GM23248 (cell line): ENCODE measurements around the gene ZNF223. TPM values are rescaled to one million over a fixed set of nuclear protein-coding genes. Genes with fewer than 3 reads are reported as not detected.

Source experiments
- DNase-seq: peaks from one replicate; pipeline ENCODE4 v3.0.0-alpha.2; 2015
- H2AFZ ChIP-seq: fragments of 200-600 bp; sonication (generic); 2 replicates; pipeline ENCODE4 v1.6.1; 2016; ENCODE audit warnings: antibody characterized with exemption
- H3F3A ChIP-seq: fragments of 200-600 bp; sonication (generic); 2 replicates; pipeline ENCODE4 v1.6.1; 2016; ENCODE audit warnings: mild to moderate bottlenecking, antibody characterized with exemption, mixed run types; ENCODE audit not compliant: insufficient read depth
- H3K27ac ChIP-seq: fragments of 200-600 bp; sonication (generic); 2 replicates; pipeline ENCODE4 v1.5.1; 2016; ENCODE audit warnings: mild to moderate bottlenecking
- H3K27me3 ChIP-seq: fragments of 200-600 bp; sonication (generic); replicated peaks from 2 replicates; pipeline ENCODE4 v1.6.1; 2016; ENCODE audit warnings: mild to moderate bottlenecking; ENCODE audit not compliant: insufficient read depth
- H3K36me3 ChIP-seq: fragments of 200-600 bp; sonication (generic); 2 replicates; pipeline ENCODE4 v1.6.1; 2016; ENCODE audit warnings: low read depth, mild to moderate bottlenecking
- H3K4me1 ChIP-seq: fragments of 200-600 bp; sonication (generic); 2 replicates; pipeline ENCODE4 v1.6.1; 2016; ENCODE audit warnings: mild to moderate bottlenecking; ENCODE audit not compliant: insufficient read depth
- H3K4me2 ChIP-seq: fragments of 200-600 bp; sonication (generic); one replicate; pipeline ENCODE4 v1.6.1; 2016; ENCODE audit warnings: mild to moderate bottlenecking; ENCODE audit not compliant: unreplicated experiment
- H3K4me3 ChIP-seq: fragments of 200-600 bp; sonication (generic); 2 replicates; pipeline ENCODE4 v1.5.1; 2016; ENCODE audit warnings: mild to moderate bottlenecking
- H3K79me2 ChIP-seq: fragments of 200-600 bp; sonication (generic); 2 replicates; pipeline ENCODE4 v1.6.1; 2016; ENCODE audit warnings: mild to moderate bottlenecking; ENCODE audit not compliant: insufficient read depth
- H3K9ac ChIP-seq: fragments of 200-600 bp; sonication (generic); 2 replicates; pipeline ENCODE4 v1.6.1; 2016; ENCODE audit warnings: mild to moderate bottlenecking
- H3K9me2 ChIP-seq: fragments of 200-600 bp; sonication (generic); 2 replicates; pipeline ENCODE4 v1.6.1; 2016; ENCODE audit warnings: mixed run types, mild to moderate bottlenecking, moderate library complexity; ENCODE audit not compliant: insufficient read depth
- H3K9me3 ChIP-seq: fragments of 200-600 bp; sonication (generic); one replicate; pipeline ENCODE4 v1.6.1; 2017; ENCODE audit warnings: low read depth
- H4K20me1 ChIP-seq: fragments of 200-600 bp; sonication (generic); 2 replicates; pipeline ENCODE4 v1.6.0; 2016; ENCODE audit not compliant: insufficient read depth
- EZH2 ChIP-seq: fragments of 200-600 bp; sonication (generic); IDR thresholded peaks from 2 replicates; pipeline ENCODE4 v1.6.1; 2018; ENCODE audit warnings: antibody characterized with exemption, mild to moderate bottlenecking; ENCODE audit not compliant: insufficient read depth, poor library complexity, severe bottlenecking
- EZH2phosphoT487 ChIP-seq: fragments of 200-600 bp; sonication (generic); IDR thresholded peaks from 2 replicates; pipeline ENCODE4 v1.6.1; 2018; ENCODE audit warnings: antibody characterized with exemption, moderate library complexity, mild to moderate bottlenecking, low read depth; ENCODE audit not compliant: insufficient read depth
- WGBS, 2 experiments: methylation state at CpG; one replicate each; pipeline ENCODE4 v1.1.6; 2015 to 2017; ENCODE audit warnings: low lambda C conversion rate in 2 of 2, low coverage in 1 of 2; ENCODE audit errors: missing lambda C conversion rate in 2 of 2; 5-methylcytosine and 5-hydroxymethylcytosine counted together
- in situ Hi-C: fragments of 300-500 bp; cut with MboI; formaldehyde crosslinking; loops from 2 replicates; pipeline ENCODE4 v1.15.0; 2020
- polyA plus RNA-seq: library from polyadenylated mRNA; unstranded; fragments of >200 nt; fragmentation: Nextera tagmentation; extraction: Ambion mirVana; gene quantifications from 2 replicates; pipeline ENCODE4 v1.2.1, GENCODE V29; 2016
- total RNA-seq: library from RNA; depleted of rRNA; stranded (reverse); fragments of >200 nt; shearing (Covaris generic); gene quantifications from 2 replicates; pipeline ENCODE4 v1.2.3, GENCODE V29; 2014

ZNF223 gene
- total and polyA plus RNA-seq, 2 experiments from 2014 or later, result 2.8 to 3.5 TPM

GRCh38 chr19:44005973-44006372, 45.9 kb upstream of the ZNF223 start:
- Histone ChIP-seq H2AFZ (no peak overlapping the region), H4K20me1 (no peaks in the 10 kb centered on the region), H3K27ac (no peak overlapping the region), H3K9ac (no peak overlapping the region), H3K9me3 (no peaks in the 10 kb centered on the region), H3K4me1 (peaks cover 9% of the 10 kb centered on the region; the same call in 1 of the 2 replicates), H3K4me3 (no peak overlapping the region), H3K9me2 (no peaks in the 10 kb centered on the region), H3K36me3 (peaks cover 27% of the 10 kb centered on the region), H3K4me2 (no peak overlapping the region), H3K27me3 (no peaks in the 10 kb centered on the region), H3F3A (no peaks in the 10 kb centered on the region), H3K79me2 (peaks cover 49% of the 10 kb centered on the region)
- in situ Hi-C loops, result no loop called here
- peak; percentile 47 for DNase-seq
- 93 to 100% methylated on average over 1 of the region's 1 CpG for WGBS, 2 experiments
- TF ChIP-seq EZH2phosphoT487, result no peak
- no peak for TF ChIP-seq EZH2

- Histone ChIP-seq H3K27me3 (no peaks in the 10 kb centered on the region), H3K4me1 (peaks cover 9% of the 10 kb centered on the region; the same call in 1 of the 2 replicates), H3K9me2 (no peaks in the 10 kb centered on the region), H3K4me3 (no peak overlapping the region), H3F3A (no peaks in the 10 kb centered on the region), H3K36me3 (peaks cover 41% of the 10 kb centered on the region), H2AFZ (no peak overlapping the region), H4K20me1 (no peaks in the 10 kb centered on the region), H3K27ac (no peak overlapping the region), H3K4me2 (no peak overlapping the region), H3K79me2 (peaks cover 49% of the 10 kb centered on the region), H3K9ac (no peak overlapping the region), H3K9me3 (no peaks in the 10 kb centered on the region)
- TF ChIP-seq EZH2phosphoT487 (no peak), EZH2 (no peak)
- no peak for DNase-seq
- 96 to 97% methylated on average over 6 of the region's 6 CpGs for WGBS, 2 experiments
- in situ Hi-C loops, result no loop called here
Measured at GRCh38 chr19:44007473-44007872, 44.4 kb upstream of the ZNF223 start.

GRCh38 chr19:44010468-44010867, 41.4 kb upstream of the ZNF223 start:
- no peak overlapping the region for H3K4me2 ChIP-seq
- H3K4me1 ChIP-seq, result no peaks in the 10 kb centered on the region
- in situ Hi-C loops, result no loop called here
- H3F3A ChIP-seq, result no peaks in the 10 kb centered on the region
- H3K36me3 ChIP-seq, result peaks cover 46% of the 10 kb centered on the region
- no peak for TF ChIP-seq EZH2phosphoT487
- TF ChIP-seq EZH2, result no peak
- no peak overlapping the region for H3K9ac ChIP-seq
- WGBS, 2 experiments, result 92 to 94% methylated on average over 5 of the region's 5 CpGs
- H3K79me2 ChIP-seq, result peaks cover 22% of the 10 kb centered on the region; the same call in 1 of the 2 replicates
- H3K9me2 ChIP-seq, result no peaks in the 10 kb centered on the region
- no peaks in the 10 kb centered on the region for H3K27me3 ChIP-seq
- H3K27ac ChIP-seq, result no peak overlapping the region
- DNase-seq, result no peak
- H4K20me1 ChIP-seq, result no peaks in the 10 kb centered on the region
- no peak overlapping the region for H3K4me3 ChIP-seq
- H3K9me3 ChIP-seq, result no peaks in the 10 kb centered on the region
- no peak overlapping the region for H2AFZ ChIP-seq

GRCh38 chr19:44019498-44019897, 32.3 kb upstream of the ZNF223 start:
- Histone ChIP-seq H3K9me2 (no peaks in the 10 kb centered on the region), H3K36me3 (no peaks in the 10 kb centered on the region), H3K79me2 (no peaks in the 10 kb centered on the region), H3K4me1 (no peaks in the 10 kb centered on the region), H3F3A (no peaks in the 10 kb centered on the region), H3K9ac (no peak overlapping the region), H3K27ac (no peak overlapping the region), H3K4me3 (no peak overlapping the region), H3K4me2 (no peak overlapping the region), H2AFZ (no peak overlapping the region), H4K20me1 (no peaks in the 10 kb centered on the region), H3K27me3 (no peaks in the 10 kb centered on the region), H3K9me3 (no peaks in the 10 kb centered on the region)
- TF ChIP-seq EZH2, result no peak
- no peak for TF ChIP-seq EZH2phosphoT487
- in situ Hi-C loops, result no loop called here
- WGBS, 2 experiments, result 7 to 12% methylated on average over 2 of the region's 2 CpGs
- no peak for DNase-seq

- in situ Hi-C loops, result no loop called here
- Histone ChIP-seq H3K36me3 (no peaks in the 10 kb centered on the region), H3K79me2 (peaks cover 11% of the 10 kb centered on the region), H3K4me2 (no peak overlapping the region), H4K20me1 (no peaks in the 10 kb centered on the region), H3K9me3 (no peaks in the 10 kb centered on the region), H3K4me1 (peaks cover 5% of the 10 kb centered on the region; the same call in 1 of the 2 replicates), H3F3A (no peaks in the 10 kb centered on the region), H3K9ac (no peak overlapping the region), H3K4me3 (no peak overlapping the region), H3K27ac (no peak overlapping the region), H3K9me2 (no peaks in the 10 kb centered on the region), H2AFZ (no peak overlapping the region), H3K27me3 (no peaks in the 10 kb centered on the region)
- no peak for TF ChIP-seq EZH2
- TF ChIP-seq EZH2phosphoT487, result no peak
- no peak for DNase-seq
Measured at GRCh38 chr19:44021221-44021620, 30.6 kb upstream of the ZNF223 start.
